Gastroesophageal sphincter (tissue), 4 donors: ENCODE measurements around the gene FSCN2. TPM values are rescaled to one million over a fixed set of nuclear protein-coding genes. Genes with fewer than 3 reads are reported as not detected.

ENCODE experiments used
- ATAC-seq: fragments of 150-250 bp; one replicate; pipeline ENCODE4 v1.9.1; 2016; ENCODE audit warnings: mild to moderate bottlenecking, moderate library complexity
- H3K27ac ChIP-seq, 4 donors: fragments of 200-600 bp; sonication (generic) in 3 of 4; 1 replicate in 3 of 4; 2 replicates in 1 of 4; pipeline ENCODE4 v1.5.1; 2016 to 2019
- H3K27me3 ChIP-seq: fragments of 200-600 bp; sonication (generic); one replicate; pipeline ENCODE4 v1.5.1; 2019
- H3K36me3 ChIP-seq, 2 donors: fragments of 200-600 bp; sonication (generic); one replicate each; pipeline ENCODE4 v1.5.1; 2019; ENCODE audit warnings: control low read depth in 1 of 2
- H3K4me1 ChIP-seq, 3 donors: fragments of 200-600 bp; sonication (generic); 1 replicate in 2 of 3; 2 replicates in 1 of 3; pipeline ENCODE4 v1.5.1; 2016 to 2019; ENCODE audit warnings: control low read depth in 2 of 3
- H3K4me3 ChIP-seq, 2 donors: fragments of 200-600 bp; sonication (generic); one replicate each; pipeline ENCODE4 v1.5.1; 2019; ENCODE audit warnings: mild to moderate bottlenecking in 1 of 2, moderate library complexity in 1 of 2
- H3K9me3 ChIP-seq, 3 donors: fragments of 200-600 bp; sonication (generic); one replicate each; pipeline ENCODE4 v1.5.1; 2017 to 2019; ENCODE audit warnings: control low read depth in 2 of 3
- EP300 ChIP-seq: sonication (generic); formaldehyde crosslinking; IDR thresholded peaks from one replicate; pipeline ENCODE4 v1.6.1; 2017; ENCODE audit warnings: antibody characterized with exemption, mild to moderate bottlenecking
- POLR2A ChIP-seq, 2 donors: fragments of 450-650 bp; IDR thresholded peaks; one replicate each; pipeline ENCODE4 v1.6.1; 2017; ENCODE audit warnings: antibody characterized with exemption in 2 of 2, mild to moderate bottlenecking in 2 of 2, moderate library complexity in 1 of 2
- POLR2AphosphoS5 ChIP-seq: sonication (generic); formaldehyde crosslinking; IDR thresholded peaks from one replicate; pipeline ENCODE4 v1.6.1; 2017; ENCODE audit warnings: antibody characterized with exemption
- WGBS, 2 donors: methylation state at CpG; one replicate each; pipeline ENCODE4 v1.1.5; 2018; ENCODE audit warnings: low coverage in 1 of 2; 5-methylcytosine and 5-hydroxymethylcytosine counted together
- total RNA-seq, 4 donors: library from RNA; depleted of rRNA; stranded (reverse); fragments of >200 nt; gene quantifications; one replicate each; pipeline ENCODE4 v1.1.0, GENCODE V29; 2016
- TF ChIP-seq, protein P1 (sequence below), 4 experiments: fragments of 200-600 bp in 2 of 4; fragments of 450-650 bp in 2 of 4; sonication (generic) in 1 of 4; IDR thresholded peaks; one replicate each; pipeline ENCODE4 v1.5.1; 2017 to 2019; ENCODE audit warnings: antibody characterized with exemption in 4 of 4, mild to moderate bottlenecking in 2 of 4, moderate library complexity in 2 of 4

The FSCN2 gene
- total RNA-seq, 4 donors from 2014 or later, result 0.49 to 2.1 (median 1.0) TPM

GRCh38 chr17:81569986-81570514, 41.9 kb downstream of the FSCN2 start:
- Histone ChIP-seq H3K27ac (no peak overlapping the region), H3K9me3 (no peaks in the 10 kb centered on the region), H3K4me3 (no peak overlapping the region), H3K27me3 (no peaks in the 10 kb centered on the region), H3K4me1 (peaks cover 10 to 33% (median 20%) of the 10 kb centered on the region in 3 donors), H3K36me3 (peaks cover 0 to 84% of the 10 kb centered on the region in 2 donors)
- no peak for ATAC-seq
- TF ChIP-seq EP300 (no peak), POLR2A (IDR thresholded peaks at IDR 0.05) (no peak), POLR2AphosphoS5 (no peak)
- TF ChIP-seq, protein P1, sequence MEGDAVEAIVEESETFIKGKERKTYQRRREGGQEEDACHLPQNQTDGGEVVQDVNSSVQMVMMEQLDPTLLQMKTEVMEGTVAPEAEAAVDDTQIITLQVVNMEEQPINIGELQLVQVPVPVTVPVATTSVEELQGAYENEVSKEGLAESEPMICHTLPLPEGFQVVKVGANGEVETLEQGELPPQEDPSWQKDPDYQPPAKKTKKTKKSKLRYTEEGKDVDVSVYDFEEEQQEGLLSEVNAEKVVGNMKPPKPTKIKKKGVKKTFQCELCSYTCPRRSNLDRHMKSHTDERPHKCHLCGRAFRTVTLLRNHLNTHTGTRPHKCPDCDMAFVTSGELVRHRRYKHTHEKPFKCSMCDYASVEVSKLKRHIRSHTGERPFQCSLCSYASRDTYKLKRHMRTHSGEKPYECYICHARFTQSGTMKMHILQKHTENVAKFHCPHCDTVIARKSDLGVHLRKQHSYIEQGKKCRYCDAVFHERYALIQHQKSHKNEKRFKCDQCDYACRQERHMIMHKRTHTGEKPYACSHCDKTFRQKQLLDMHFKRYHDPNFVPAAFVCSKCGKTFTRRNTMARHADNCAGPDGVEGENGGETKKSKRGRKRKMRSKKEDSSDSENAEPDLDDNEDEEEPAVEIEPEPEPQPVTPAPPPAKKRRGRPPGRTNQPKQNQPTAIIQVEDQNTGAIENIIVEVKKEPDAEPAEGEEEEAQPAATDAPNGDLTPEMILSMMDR (IDR thresholded peaks at IDR 0.05), result no peak
- no CpG with 5 or more reads among the region's 18 CpGs for WGBS, 2 donors

DNA sequence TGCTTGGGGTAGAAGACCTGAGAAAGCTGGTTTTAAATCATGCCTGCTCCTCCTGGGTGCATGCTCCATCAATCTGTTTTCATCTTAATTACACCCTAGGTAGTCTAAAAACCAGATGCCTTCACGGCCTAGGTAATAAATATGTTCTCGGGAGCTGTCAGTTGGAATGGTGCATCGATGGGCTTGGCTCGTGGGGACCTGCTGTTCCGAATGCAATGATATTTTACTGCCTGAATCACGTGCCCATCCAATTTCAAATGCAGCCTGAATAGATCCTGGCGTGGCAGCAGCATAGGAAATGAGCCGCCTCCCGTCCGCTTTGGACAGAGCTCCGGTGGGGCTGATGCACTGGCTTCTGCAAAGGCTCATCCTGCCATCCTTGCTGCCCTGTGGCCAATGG, 42.8 kb downstream of the FSCN2 start:
- TF ChIP-seq POLR2A (IDR thresholded peaks at IDR 0.05) (no peak), POLR2AphosphoS5 (no peak), EP300 (no peak)
- TF ChIP-seq, protein P1 (IDR thresholded peaks at IDR 0.05), result no peak
- ATAC-seq, result no peak
- H3K4me1 ChIP-seq, result peaks cover 10 to 25% (median 16%) of the 10 kb centered on the region in 3 donors
- H3K36me3 ChIP-seq, result peaks cover 0 to 83% of the 10 kb centered on the region in 2 donors
- no peaks in the 10 kb centered on the region for H3K27me3 ChIP-seq
- no peaks in the 10 kb centered on the region for H3K9me3 ChIP-seq
- no peak overlapping the region for H3K27ac ChIP-seq
- H3K4me3 ChIP-seq, result no peak overlapping the region
- WGBS, 2 donors, result 67 to 90% methylated on average over 1 to 9 of the region's 11 CpGs

DNA sequence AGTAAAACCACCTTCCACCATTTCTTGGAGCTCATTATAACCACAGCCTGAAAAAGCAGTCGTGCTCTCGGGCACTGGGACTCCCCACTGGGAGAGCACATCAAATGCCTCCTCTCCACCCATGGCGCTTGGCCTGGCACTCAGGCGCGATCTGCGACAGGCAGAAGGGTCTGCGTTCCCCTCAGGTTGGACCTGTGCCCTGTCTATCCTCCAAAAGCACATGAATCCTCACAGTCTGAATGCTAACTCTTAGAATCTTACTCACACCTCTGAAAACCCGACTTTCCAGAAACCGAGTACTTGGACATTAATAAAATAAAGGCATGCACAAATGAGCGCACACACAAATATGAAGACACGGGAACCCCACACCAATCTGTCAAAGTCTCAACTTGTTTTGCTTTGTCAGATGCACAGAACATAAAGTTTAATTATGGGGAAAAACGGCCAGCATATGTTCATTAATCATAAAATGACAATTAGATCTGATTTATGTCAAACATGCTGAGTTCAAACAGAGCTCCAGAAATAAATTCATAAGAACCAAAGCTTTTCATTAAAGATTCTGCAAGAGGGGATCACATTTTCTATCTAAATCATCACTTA, 44.5 kb downstream of the FSCN2 start:
- peaks cover 0 to 90% of the 10 kb centered on the region in 2 donors for H3K36me3 ChIP-seq
- 65 to 81% methylated on average over 5 to 7 of the region's 12 CpGs for WGBS, 2 donors
- TF ChIP-seq POLR2A (IDR thresholded peaks at IDR 0.05) (no peak), EP300 (no peak), POLR2AphosphoS5 (no peak)
- TF ChIP-seq, protein P1 (IDR thresholded peaks at IDR 0.05), result no peak
- no peak for ATAC-seq
- peaks cover 0 to 22% (median 6%) of the 10 kb centered on the region in 3 donors for H3K4me1 ChIP-seq
- H3K27ac ChIP-seq, result no peak overlapping the region
- H3K9me3 ChIP-seq, result no peaks in the 10 kb centered on the region
- no peaks in the 10 kb centered on the region for H3K27me3 ChIP-seq
- no peak overlapping the region for H3K4me3 ChIP-seq

- TF ChIP-seq POLR2AphosphoS5 (no peak), POLR2A (IDR thresholded peaks at IDR 0.05) (no peak), EP300 (no peak)
- TF ChIP-seq, protein P1 (IDR thresholded peaks at IDR 0.05), result no peak
- no peak overlapping the region for H3K27ac ChIP-seq
- H3K27me3 ChIP-seq, result no peaks in the 10 kb centered on the region
- ATAC-seq, result no peak
- H3K36me3 ChIP-seq, result peaks cover 0 to 91% of the 10 kb centered on the region in 2 donors
- peaks cover 0 to 16% (median 5%) of the 10 kb centered on the region in 3 donors for H3K4me1 ChIP-seq
- 66 to 84% methylated on average over 9 to 11 of the region's 17 CpGs for WGBS, 2 donors
- H3K9me3 ChIP-seq, result no peaks in the 10 kb centered on the region
- H3K4me3 ChIP-seq, result no peak overlapping the region
Observed at GRCh38 chr17:81573794-81574642, 45.8 kb downstream of the FSCN2 start.
